Chondrocyte (in vitro differentiated cells): ENCODE data around the gene OAT. TPM values are rescaled to one million over a fixed set of nuclear protein-coding genes. Genes with fewer than 3 reads are reported as not detected.

Experiments used
- DNase-seq: peaks from one replicate; pipeline ENCODE4 v3.0.0; 2021; ENCODE audit warnings: mixed read lengths, low spot score
- H3K27ac Mint-ChIP-seq: one replicate; pipeline ENCODE4 v1.8.0; 2021; ENCODE audit warnings: mild to moderate bottlenecking, moderate library complexity, mixed read lengths; ENCODE audit not compliant: unreplicated experiment
- H3K27me3 Mint-ChIP-seq: 2 replicates; pipeline ENCODE4 v1.8.0; 2021; ENCODE audit warnings: low read depth, mixed read lengths
- H3K36me3 Mint-ChIP-seq: 2 replicates; pipeline ENCODE4 v1.8.0; 2021; ENCODE audit warnings: low read depth, mixed read lengths
- H3K4me1 Mint-ChIP-seq: 2 replicates; pipeline ENCODE4 v1.8.0; 2021; ENCODE audit warnings: low read depth, mild to moderate bottlenecking, mixed read lengths
- H3K4me3 Mint-ChIP-seq: one replicate; pipeline ENCODE4 v1.8.0; 2021; ENCODE audit warnings: mild to moderate bottlenecking, moderate library complexity, mixed read lengths; ENCODE audit not compliant: unreplicated experiment
- H3K9me3 Mint-ChIP-seq: 2 replicates; pipeline ENCODE4 v1.8.0; 2021; ENCODE audit warnings: low read depth, mixed read lengths
- total RNA-seq: library from RNA; stranded (reverse); gene quantifications from 3 replicates; pipeline ENCODE4 v1.2.1, GENCODE V29; 2021
- TF ChIP-seq, protein P1 (sequence below): fragments of 200-600 bp; sonication (generic); IDR thresholded peaks from 2 replicates; pipeline ENCODE4 v1.5.0; 2021; ENCODE audit warnings: antibody characterized with exemption, mild to moderate bottlenecking, moderate library complexity

Gene OAT
- total RNA-seq, 1 donor from 2014 or later = 152 TPM

DNA sequence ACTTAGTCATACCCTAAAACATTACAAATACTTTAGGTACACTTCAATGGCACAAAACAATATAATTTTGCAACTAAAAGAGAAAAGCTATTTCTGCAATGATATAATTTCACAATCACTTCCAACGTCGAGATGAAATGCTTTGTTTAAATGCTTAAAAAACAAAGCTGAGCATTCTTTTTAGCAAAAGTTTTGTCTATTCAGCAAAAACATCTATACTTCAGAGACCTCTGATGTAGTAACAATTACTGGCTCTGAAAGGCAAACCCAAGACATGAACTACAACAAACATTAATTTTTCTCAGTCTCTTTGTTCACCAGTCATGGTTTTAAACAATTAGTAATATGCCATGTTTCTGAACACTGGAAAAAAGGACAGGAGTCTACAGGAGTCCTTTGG is 16.4 kb downstream of the OAT start:
- no peaks in the 10 kb centered on the region for H3K27me3 Mint-ChIP-seq
- no peak overlapping the region for H3K4me3 Mint-ChIP-seq
- no peaks in the 10 kb centered on the region for H3K9me3 Mint-ChIP-seq
- H3K4me1 Mint-ChIP-seq = peaks cover 2% of the 10 kb centered on the region
- peaks cover 54% of the 10 kb centered on the region for H3K36me3 Mint-ChIP-seq
- TF ChIP-seq, protein P1, sequence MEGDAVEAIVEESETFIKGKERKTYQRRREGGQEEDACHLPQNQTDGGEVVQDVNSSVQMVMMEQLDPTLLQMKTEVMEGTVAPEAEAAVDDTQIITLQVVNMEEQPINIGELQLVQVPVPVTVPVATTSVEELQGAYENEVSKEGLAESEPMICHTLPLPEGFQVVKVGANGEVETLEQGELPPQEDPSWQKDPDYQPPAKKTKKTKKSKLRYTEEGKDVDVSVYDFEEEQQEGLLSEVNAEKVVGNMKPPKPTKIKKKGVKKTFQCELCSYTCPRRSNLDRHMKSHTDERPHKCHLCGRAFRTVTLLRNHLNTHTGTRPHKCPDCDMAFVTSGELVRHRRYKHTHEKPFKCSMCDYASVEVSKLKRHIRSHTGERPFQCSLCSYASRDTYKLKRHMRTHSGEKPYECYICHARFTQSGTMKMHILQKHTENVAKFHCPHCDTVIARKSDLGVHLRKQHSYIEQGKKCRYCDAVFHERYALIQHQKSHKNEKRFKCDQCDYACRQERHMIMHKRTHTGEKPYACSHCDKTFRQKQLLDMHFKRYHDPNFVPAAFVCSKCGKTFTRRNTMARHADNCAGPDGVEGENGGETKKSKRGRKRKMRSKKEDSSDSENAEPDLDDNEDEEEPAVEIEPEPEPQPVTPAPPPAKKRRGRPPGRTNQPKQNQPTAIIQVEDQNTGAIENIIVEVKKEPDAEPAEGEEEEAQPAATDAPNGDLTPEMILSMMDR = no peak
- no peak for DNase-seq
- no peak overlapping the region for H3K27ac Mint-ChIP-seq

DNA sequence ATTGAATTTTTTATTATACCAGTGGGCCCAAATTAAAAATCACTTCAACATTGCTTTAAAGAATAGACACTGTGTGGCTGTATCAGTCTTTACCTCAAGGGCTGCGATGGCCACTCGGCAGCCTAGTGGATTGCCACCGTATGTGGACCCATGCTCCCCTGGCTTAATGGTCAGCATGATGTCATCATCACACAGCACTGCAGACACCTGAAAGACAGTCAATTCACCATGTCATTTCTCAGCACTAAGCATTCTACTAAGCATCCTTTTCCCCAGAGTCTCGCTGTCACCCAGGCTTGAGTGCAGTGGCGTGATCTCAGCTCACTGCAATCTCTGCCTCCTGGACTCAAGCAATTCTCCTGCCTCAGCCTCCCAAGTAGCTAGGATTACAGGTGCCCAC is 17.1 kb downstream of the OAT start:
- H3K9me3 Mint-ChIP-seq = no peaks in the 10 kb centered on the region
- peaks cover 2% of the 10 kb centered on the region for H3K4me1 Mint-ChIP-seq

DNA sequence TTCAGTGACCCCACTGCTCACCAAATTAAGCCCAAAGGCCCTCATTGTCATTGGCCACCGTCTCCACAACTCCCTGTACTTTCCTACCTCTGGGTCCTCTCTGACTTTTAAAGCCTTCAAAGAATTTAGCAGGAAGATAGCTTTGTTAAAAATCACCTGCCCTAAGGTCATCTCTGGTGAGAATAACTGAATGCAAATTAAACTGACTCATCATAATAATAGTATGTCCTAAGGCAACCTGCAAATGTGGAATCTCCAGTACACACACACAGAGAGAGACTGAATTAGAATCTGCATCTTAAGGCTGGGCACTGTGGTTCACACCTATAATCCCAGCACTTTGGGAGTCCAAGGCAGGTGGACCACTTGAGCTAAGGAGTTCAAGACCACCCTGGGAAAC is 24.1 kb downstream of the OAT start:
- Mint-ChIP-seq H3K36me3 (peaks cover 12% of the 10 kb centered on the region), H3K4me1 (no peaks in the 10 kb centered on the region), H3K27ac (no peak overlapping the region), H3K4me3 (no peak overlapping the region), H3K9me3 (no peaks in the 10 kb centered on the region), H3K27me3 (no peaks in the 10 kb centered on the region)
- no peak for DNase-seq
- TF ChIP-seq, protein P1 = no peak

More for the DNA sequence above, 17.1 kb downstream of the OAT start:
- Mint-ChIP-seq H3K36me3 (peaks cover 52% of the 10 kb centered on the region), H3K27ac (no peak overlapping the region), H3K4me3 (no peak overlapping the region), H3K27me3 (no peaks in the 10 kb centered on the region)
- TF ChIP-seq, protein P1 = no peak
- no peak for DNase-seq

DNA sequence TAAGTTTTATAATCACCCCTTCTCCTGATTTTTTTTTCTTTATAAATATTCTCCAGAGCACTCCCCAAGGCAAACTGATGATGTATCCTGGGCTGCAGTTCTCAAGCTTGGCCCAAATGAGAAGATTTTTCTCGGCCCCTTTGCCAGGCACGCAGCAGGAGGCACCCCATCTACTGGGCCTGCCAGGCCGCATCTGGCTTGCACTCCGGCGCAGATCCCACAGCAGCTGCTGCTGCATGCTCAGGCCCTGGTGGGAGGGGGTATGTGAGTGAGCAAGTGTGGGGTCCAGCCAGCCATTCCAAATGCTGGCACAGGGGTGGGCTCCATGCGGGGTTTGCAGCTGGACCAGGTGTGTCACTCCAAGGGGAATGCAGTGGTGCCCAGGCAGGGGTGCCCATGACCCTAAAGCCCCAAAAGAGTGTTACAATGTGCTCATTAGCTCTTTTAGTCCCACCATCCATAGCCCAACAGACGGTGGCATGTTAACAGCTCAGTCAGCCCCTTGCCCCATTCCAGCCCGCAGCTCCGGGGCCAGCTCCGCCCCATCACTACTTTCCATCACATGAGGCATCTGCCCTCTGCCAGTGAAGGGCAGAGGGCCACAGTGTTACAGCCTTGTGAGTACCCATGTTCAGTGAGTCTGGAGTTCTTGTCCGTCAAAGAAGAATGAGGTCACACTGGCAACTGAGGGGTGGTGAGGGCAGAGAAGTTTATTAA is 25.9 kb downstream of the OAT start:
- H3K27ac Mint-ChIP-seq = no peak overlapping the region
- TF ChIP-seq, protein P1 = no peak
- H3K9me3 Mint-ChIP-seq = no peaks in the 10 kb centered on the region
- no peak for DNase-seq
- H3K27me3 Mint-ChIP-seq = no peaks in the 10 kb centered on the region
- no peak overlapping the region for H3K4me3 Mint-ChIP-seq
- H3K4me1 Mint-ChIP-seq = no peaks in the 10 kb centered on the region
- H3K36me3 Mint-ChIP-seq = peaks cover 7% of the 10 kb centered on the region

DNA sequence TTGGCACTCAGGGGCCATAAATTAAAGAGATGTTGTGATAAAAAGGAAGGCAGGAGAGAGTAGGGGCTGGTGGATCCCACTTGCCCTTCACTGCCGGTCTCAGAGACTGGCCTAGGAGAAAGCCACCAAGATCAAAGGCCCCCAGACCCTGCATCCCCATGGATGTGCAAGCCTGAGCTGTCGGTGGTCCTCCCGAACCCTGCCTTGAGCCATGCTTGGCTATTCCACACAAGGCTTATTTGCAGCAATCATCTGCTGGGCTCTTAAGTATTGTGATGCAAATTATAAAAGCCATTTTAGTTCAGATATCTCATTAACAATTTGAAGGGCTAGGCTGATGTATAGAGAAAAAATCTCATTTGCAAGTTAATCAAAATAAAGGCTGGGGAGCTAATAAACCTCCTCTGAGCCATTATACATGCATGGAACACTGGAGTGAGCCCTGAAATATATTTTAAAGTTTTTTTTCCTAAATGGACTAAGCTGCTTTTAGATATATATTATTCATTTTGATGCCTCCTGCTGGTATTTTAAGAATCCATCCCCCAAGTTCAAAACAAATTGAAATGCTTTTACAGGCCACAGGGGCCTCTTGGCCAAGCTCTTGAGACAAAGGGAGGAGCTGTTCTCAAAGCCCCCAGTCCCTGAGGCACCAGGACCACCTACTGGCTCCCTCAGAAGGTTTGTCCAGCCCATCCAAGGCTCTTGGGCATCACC is 28.1 kb downstream of the OAT start:
- TF ChIP-seq, protein P1 = peak; percentile 51
- Mint-ChIP-seq H3K9me3 (no peaks in the 10 kb centered on the region), H3K36me3 (no peaks in the 10 kb centered on the region), H3K27me3 (no peaks in the 10 kb centered on the region), H3K4me1 (no peaks in the 10 kb centered on the region), H3K27ac (no peak overlapping the region), H3K4me3 (no peak overlapping the region)
- no peak for DNase-seq
